Panc1 (cell line): ENCODE results near the gene ARHGAP8. TPM values are rescaled to one million over a fixed set of nuclear protein-coding genes. Genes with fewer than 3 reads are reported as not detected.

ENCODE experiments used
- ATAC-seq: fragments of 200-7000 bp; cut with Tn5 transposase; 2 replicates; pipeline ENCODE4 v1.9.1; 2020; ENCODE audit warnings: mild to moderate bottlenecking, moderate library complexity
- BruUV-seq: library from RNA; stranded (reverse); fragments of 400-500 nt; replicated peaks from 2 replicates; lab custom pipeline; 2021; lab: Mats Ljungman, UMichigan
- CTCF ChIA-PET: fragments of 300-600 bp; sonication (Branson Sonifier 250); formaldehyde crosslinking; loops from one replicate; lab custom pipeline; 2022; ENCODE audit warnings: antibody characterized with exemption; lab: Charles Lee
- POLR2A ChIA-PET: fragments of 300-600 bp; sonication (Branson Sonifier 250); formaldehyde crosslinking; loops from one replicate; lab custom pipeline; 2022; ENCODE audit warnings: antibody characterized with exemption; lab: Charles Lee
- DNase-seq: peaks from one replicate; pipeline ENCODE4 v3.0.0-alpha.2; 2010; ENCODE audit warnings: low read depth, low spot score
- H3K27ac ChIP-seq: 2 replicates; pipeline ENCODE4 v1.5.1; 2011; ENCODE audit warnings: mild to moderate bottlenecking, low read length, inconsistent platforms
- H3K27me3 ChIP-seq: fragments of 200-500 bp; sonication (Bioruptor generic); 2 replicates; pipeline ENCODE4 v1.6.0; 2014; ENCODE audit warnings: low read length, inconsistent platforms; ENCODE audit not compliant: control insufficient read depth, insufficient read depth
- H3K36me3 ChIP-seq: fragments of 200-500 bp; sonication (Bioruptor generic); 2 replicates; pipeline ENCODE4 v1.5.1; 2014; ENCODE audit warnings: inconsistent platforms, mild to moderate bottlenecking, low read length, moderate library complexity; ENCODE audit not compliant: control insufficient read depth, insufficient read depth
- H3K4me1 ChIP-seq: 2 replicates; pipeline ENCODE4 v1.5.1; 2011; ENCODE audit warnings: inconsistent platforms, mild to moderate bottlenecking, low read length, moderate library complexity; ENCODE audit not compliant: control insufficient read depth, insufficient read depth
- H3K4me3 ChIP-seq, 2 experiments: 2 replicates each; pipeline ENCODE4 v1.5.1; 2011 to 2012; ENCODE audit warnings: low read depth in 2 of 2, low read length in 2 of 2, mild to moderate bottlenecking in 2 of 2, inconsistent platforms in 1 of 2, moderate library complexity in 1 of 2
- H3K9me3 ChIP-seq: fragments of 200-500 bp; sonication (Bioruptor generic); 2 replicates; pipeline ENCODE4 v1.5.1; 2014; ENCODE audit warnings: low read depth, mild to moderate bottlenecking, inconsistent platforms, low read length, moderate library complexity; ENCODE audit not compliant: control insufficient read depth, insufficient read depth
- CTCF ChIP-seq: fragments of 450-650 bp; IDR thresholded peaks from 2 replicates; pipeline ENCODE4 v1.5.1; 2017; ENCODE audit warnings: mild to moderate bottlenecking
- POLR2AphosphoS5 ChIP-seq: IDR thresholded peaks from 2 replicates; pipeline ENCODE4 v1.6.1; 2012; ENCODE audit warnings: mild to moderate bottlenecking, low read depth, low read length, moderate library complexity
- REST ChIP-seq, 2 experiments: IDR thresholded peaks; 2 replicates each; pipeline ENCODE4 v1.6.1; 2011 to 2012; ENCODE audit warnings: low read depth in 2 of 2, control low read depth in 1 of 2, low read length in 1 of 2, mild to moderate bottlenecking in 1 of 2, moderate library complexity in 1 of 2; ENCODE audit not compliant: insufficient read depth in 1 of 2
- SIN3A ChIP-seq: IDR thresholded peaks from 2 replicates; pipeline ENCODE4 v1.6.1; 2012; ENCODE audit warnings: low read depth, mild to moderate bottlenecking, low read length, moderate library complexity, borderline replicate concordance; ENCODE audit not compliant: insufficient read depth
- TCF7L2 ChIP-seq: IDR thresholded peaks from 2 replicates; pipeline ENCODE4 v1.6.1; 2011; ENCODE audit warnings: mild to moderate bottlenecking, low read depth, low read length, inconsistent platforms
- in situ Hi-C: cut with HindIII; loops from 2 replicates; pipeline ENCODE4 v1.10.0; 2016; ENCODE audit warnings: low sequenced_read_pairs, low pct_unique_long_range_greater_than_20kb
- intact Hi-C: fragments of 100-400 bp; cut with micrococcal nuclease; formaldehyde crosslinking; loops from one replicate; pipeline ENCODE4 v1.10.0; 2022; ENCODE audit not compliant: unreplicated experiment
- total RNA-seq: library from RNA; stranded (reverse); gene quantifications from one replicate; pipeline ENCODE4 v1.2.1, GENCODE V29; 2021; ENCODE audit not compliant: unreplicated experiment

Gene ARHGAP8
- total RNA-seq, 1 experiment from 2014 or later: 9.2 TPM

- Histone ChIP-seq H3K36me3 (no peaks in the 10 kb centered on the region), H3K27me3 (no peaks in the 10 kb centered on the region), H3K9me3 (0 out of 2 replicates have a peak, but pooled peaks cover 3% of the 10 kb centered on the region), H3K27ac (no peak overlapping the region), H3K4me3 (no peak overlapping the region), H3K4me1 (no peaks in the 10 kb centered on the region)
- ATAC-seq (no peak), DNase-seq (no peak)
- in situ Hi-C loops (no loop called here), intact Hi-C loops (no loop called here)
- ChIA-PET CTCF (no interaction called here), POLR2A (no interaction called here)
- no TSS peak for BruUV-seq
- no peak for TF ChIP-seq SIN3A
- no peak for TF ChIP-seq TCF7L2
- TF ChIP-seq REST (IDR thresholded peaks at IDR 0.05; ENCODE audit: insufficient read depth in 1 of 2, low read depth in 2 of 2, low read length in 1 of 2): no peak
- no peak for TF ChIP-seq CTCF
- no peak for TF ChIP-seq POLR2AphosphoS5
Observed at GRCh38 chr22:44906248-44906936, 154.0 kb downstream of the ARHGAP8 start.

- Histone ChIP-seq H3K36me3 (no peaks in the 10 kb centered on the region), H3K9me3 (no peaks in the 10 kb centered on the region), H3K27ac (no peak overlapping the region), H3K4me3 (no peak overlapping the region), H3K4me1 (no peaks in the 10 kb centered on the region), H3K27me3 (no peaks in the 10 kb centered on the region)
- no peak for TF ChIP-seq SIN3A
- TF ChIP-seq CTCF: no peak
- no peak for TF ChIP-seq TCF7L2
- TF ChIP-seq REST (IDR thresholded peaks at IDR 0.05; ENCODE audit: insufficient read depth in 1 of 2, low read depth in 2 of 2, low read length in 1 of 2): no peak
- no peak for TF ChIP-seq POLR2AphosphoS5
- no peak for DNase-seq
- in situ Hi-C loops: no loop called here
- BruUV-seq: no TSS peak
- POLR2A ChIA-PET: no interaction called here
- no peak for ATAC-seq
- CTCF ChIA-PET: no interaction called here
- intact Hi-C loops: no loop called here
Observed at GRCh38 chr22:44906999-44907644, 154.7 kb downstream of the ARHGAP8 start.
